B cell (primary cell): ENCODE measurements around the gene CCT6B.

Experiments used
- EZH2 ChIP-seq: IDR thresholded peaks from 2 replicates; pipeline ENCODE4 v1.6.1; 2012; ENCODE audit warnings: borderline replicate concordance, low read depth, mild to moderate bottlenecking, moderate library complexity, low read length; ENCODE audit not compliant: insufficient read depth, poor library complexity, severe bottlenecking
- TF ChIP-seq, protein P1 (sequence below): fragments of 200-600 bp; IDR thresholded peaks from one replicate; pipeline ENCODE4 v1.8.0; 2022; ENCODE audit warnings: antibody characterized with exemption, mild to moderate bottlenecking

GRCh38 chr17:34892461-34893249 is 68.6 kb downstream of the CCT6B start:
- TF ChIP-seq, protein P1, sequence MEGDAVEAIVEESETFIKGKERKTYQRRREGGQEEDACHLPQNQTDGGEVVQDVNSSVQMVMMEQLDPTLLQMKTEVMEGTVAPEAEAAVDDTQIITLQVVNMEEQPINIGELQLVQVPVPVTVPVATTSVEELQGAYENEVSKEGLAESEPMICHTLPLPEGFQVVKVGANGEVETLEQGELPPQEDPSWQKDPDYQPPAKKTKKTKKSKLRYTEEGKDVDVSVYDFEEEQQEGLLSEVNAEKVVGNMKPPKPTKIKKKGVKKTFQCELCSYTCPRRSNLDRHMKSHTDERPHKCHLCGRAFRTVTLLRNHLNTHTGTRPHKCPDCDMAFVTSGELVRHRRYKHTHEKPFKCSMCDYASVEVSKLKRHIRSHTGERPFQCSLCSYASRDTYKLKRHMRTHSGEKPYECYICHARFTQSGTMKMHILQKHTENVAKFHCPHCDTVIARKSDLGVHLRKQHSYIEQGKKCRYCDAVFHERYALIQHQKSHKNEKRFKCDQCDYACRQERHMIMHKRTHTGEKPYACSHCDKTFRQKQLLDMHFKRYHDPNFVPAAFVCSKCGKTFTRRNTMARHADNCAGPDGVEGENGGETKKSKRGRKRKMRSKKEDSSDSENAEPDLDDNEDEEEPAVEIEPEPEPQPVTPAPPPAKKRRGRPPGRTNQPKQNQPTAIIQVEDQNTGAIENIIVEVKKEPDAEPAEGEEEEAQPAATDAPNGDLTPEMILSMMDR, result no peak
- no peak for TF ChIP-seq EZH2
